Ishikawa (cell line): ENCODE data around the gene CLDND1.

Experiments used
- CEBPB ChIP-seq: IDR thresholded peaks from 2 replicates; pipeline ENCODE4 v1.6.1; 2012
- CREB1 ChIP-seq: IDR thresholded peaks from 2 replicates; pipeline ENCODE4 v1.6.1; 2012; ENCODE audit warnings: low read depth
- EGR1 ChIP-seq: IDR thresholded peaks from 2 replicates; pipeline ENCODE4 v1.6.1; 2012
- EP300 ChIP-seq: IDR thresholded peaks from 2 replicates; pipeline ENCODE4 v1.6.1; 2012; ENCODE audit warnings: borderline replicate concordance
- FOXM1 ChIP-seq: IDR thresholded peaks from 2 replicates; pipeline ENCODE4 v1.6.1; 2012; ENCODE audit warnings: low read depth, borderline replicate concordance
- NFIC ChIP-seq: IDR thresholded peaks from 2 replicates; pipeline ENCODE4 v1.6.1; 2012
- RAD21 ChIP-seq: IDR thresholded peaks from 2 replicates; pipeline ENCODE4 v1.6.1; 2012; ENCODE audit warnings: low read depth
- TAF1 ChIP-seq: IDR thresholded peaks from 2 replicates; pipeline ENCODE4 v1.6.1; 2012; ENCODE audit warnings: low read depth, mild to moderate bottlenecking
- TCF12 ChIP-seq: IDR thresholded peaks from 2 replicates; pipeline ENCODE4 v1.6.1; 2012; ENCODE audit warnings: low read depth
- TEAD4 ChIP-seq: IDR thresholded peaks from 2 replicates; pipeline ENCODE4 v1.6.1; 2012
- YY1 ChIP-seq: IDR thresholded peaks from 2 replicates; pipeline ENCODE4 v1.6.1; 2012; ENCODE audit warnings: low read depth
- ZBTB7A ChIP-seq: IDR thresholded peaks from 2 replicates; pipeline ENCODE4 v1.6.1; 2012; ENCODE audit warnings: low read depth
- TF ChIP-seq, protein P1 (sequence below): IDR thresholded peaks from 2 replicates; pipeline ENCODE4 v1.6.1; 2012
- TF ChIP-seq, protein P2 (sequence below): IDR thresholded peaks from 2 replicates; pipeline ENCODE4 v1.6.1; 2012
- TF ChIP-seq, protein P3 (sequence below): IDR thresholded peaks from 2 replicates; pipeline ENCODE4 v1.6.1; 2012; ENCODE audit warnings: low read depth, mild to moderate bottlenecking

Gene CLDND1

DNA sequence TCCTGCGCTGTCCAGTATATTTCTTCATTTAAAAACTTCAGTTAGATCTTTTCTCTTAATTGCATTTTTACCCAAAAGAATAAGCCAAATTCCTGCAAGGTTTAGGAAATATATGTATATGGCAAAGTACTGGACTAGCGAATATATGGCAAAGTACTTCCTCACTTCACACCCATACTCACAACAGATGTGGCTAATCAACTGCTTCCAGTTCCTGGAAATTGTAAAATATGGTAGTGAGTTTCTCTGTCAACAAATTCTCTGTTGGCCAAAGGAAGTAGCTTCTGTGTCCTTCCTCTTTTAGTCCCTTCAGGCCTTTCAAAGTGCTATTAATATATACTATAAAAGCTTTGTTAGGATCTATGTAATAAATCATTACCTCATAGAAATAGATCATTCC is 31.1 kb upstream of the CLDND1 start:
- TF ChIP-seq, protein P1, sequence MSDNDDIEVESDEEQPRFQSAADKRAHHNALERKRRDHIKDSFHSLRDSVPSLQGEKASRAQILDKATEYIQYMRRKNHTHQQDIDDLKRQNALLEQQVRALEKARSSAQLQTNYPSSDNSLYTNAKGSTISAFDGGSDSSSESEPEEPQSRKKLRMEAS: no peak
- TF ChIP-seq EP300: no peak
- no peak for TF ChIP-seq TCF12
- TF ChIP-seq FOXM1: no peak
- TF ChIP-seq EGR1: no peak
- TF ChIP-seq YY1: no peak
- TF ChIP-seq CEBPB: no peak
- no peak for TF ChIP-seq TAF1

DNA sequence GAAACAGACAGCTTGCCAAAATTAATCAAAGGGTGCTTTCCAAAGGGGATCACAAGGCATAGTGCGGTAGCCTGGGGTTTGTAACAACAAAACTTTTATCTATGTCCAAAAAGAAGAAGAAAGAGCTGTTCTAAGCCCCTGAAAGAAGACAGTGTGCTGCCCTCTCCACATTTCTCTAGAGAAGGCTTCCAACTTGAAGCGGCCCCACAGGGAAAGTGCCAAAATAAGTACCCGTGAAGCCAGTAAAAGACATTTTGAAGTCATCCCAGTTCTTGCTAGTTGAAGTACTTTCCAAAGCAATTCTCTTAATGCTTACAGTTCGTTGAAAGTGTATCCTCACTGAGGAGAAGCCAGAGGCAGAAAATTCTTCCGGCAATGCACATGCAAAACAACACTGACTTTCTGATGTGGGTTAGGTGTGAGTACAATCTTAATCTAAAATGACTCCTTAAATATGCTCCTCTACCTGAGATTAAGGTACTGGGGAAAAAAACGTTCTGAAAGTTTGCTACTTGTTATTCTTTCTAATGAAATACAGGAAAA is 30.4 kb upstream of the CLDND1 start:
- TF ChIP-seq TEAD4: no peak
- TF ChIP-seq, protein P2, sequence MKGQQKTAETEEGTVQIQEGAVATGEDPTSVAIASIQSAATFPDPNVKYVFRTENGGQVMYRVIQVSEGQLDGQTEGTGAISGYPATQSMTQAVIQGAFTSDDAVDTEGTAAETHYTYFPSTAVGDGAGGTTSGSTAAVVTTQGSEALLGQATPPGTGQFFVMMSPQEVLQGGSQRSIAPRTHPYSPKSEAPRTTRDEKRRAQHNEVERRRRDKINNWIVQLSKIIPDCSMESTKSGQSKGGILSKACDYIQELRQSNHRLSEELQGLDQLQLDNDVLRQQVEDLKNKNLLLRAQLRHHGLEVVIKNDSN: no peak
- no peak for TF ChIP-seq ZBTB7A
- TF ChIP-seq NFIC: no peak
- TF ChIP-seq, protein P1: no peak
- TF ChIP-seq CEBPB: no peak
- TF ChIP-seq, protein P3, sequence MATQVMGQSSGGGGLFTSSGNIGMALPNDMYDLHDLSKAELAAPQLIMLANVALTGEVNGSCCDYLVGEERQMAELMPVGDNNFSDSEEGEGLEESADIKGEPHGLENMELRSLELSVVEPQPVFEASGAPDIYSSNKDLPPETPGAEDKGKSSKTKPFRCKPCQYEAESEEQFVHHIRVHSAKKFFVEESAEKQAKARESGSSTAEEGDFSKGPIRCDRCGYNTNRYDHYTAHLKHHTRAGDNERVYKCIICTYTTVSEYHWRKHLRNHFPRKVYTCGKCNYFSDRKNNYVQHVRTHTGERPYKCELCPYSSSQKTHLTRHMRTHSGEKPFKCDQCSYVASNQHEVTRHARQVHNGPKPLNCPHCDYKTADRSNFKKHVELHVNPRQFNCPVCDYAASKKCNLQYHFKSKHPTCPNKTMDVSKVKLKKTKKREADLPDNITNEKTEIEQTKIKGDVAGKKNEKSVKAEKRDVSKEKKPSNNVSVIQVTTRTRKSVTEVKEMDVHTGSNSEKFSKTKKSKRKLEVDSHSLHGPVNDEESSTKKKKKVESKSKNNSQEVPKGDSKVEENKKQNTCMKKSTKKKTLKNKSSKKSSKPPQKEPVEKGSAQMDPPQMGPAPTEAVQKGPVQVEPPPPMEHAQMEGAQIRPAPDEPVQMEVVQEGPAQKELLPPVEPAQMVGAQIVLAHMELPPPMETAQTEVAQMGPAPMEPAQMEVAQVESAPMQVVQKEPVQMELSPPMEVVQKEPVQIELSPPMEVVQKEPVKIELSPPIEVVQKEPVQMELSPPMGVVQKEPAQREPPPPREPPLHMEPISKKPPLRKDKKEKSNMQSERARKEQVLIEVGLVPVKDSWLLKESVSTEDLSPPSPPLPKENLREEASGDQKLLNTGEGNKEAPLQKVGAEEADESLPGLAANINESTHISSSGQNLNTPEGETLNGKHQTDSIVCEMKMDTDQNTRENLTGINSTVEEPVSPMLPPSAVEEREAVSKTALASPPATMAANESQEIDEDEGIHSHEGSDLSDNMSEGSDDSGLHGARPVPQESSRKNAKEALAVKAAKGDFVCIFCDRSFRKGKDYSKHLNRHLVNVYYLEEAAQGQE: no peak
- no peak for TF ChIP-seq TAF1
- no peak for TF ChIP-seq RAD21
- TF ChIP-seq FOXM1: no peak
- TF ChIP-seq CREB1: no peak
- TF ChIP-seq EP300: no peak
- TF ChIP-seq EGR1: no peak
- TF ChIP-seq TCF12: no peak
- TF ChIP-seq YY1: no peak

DNA sequence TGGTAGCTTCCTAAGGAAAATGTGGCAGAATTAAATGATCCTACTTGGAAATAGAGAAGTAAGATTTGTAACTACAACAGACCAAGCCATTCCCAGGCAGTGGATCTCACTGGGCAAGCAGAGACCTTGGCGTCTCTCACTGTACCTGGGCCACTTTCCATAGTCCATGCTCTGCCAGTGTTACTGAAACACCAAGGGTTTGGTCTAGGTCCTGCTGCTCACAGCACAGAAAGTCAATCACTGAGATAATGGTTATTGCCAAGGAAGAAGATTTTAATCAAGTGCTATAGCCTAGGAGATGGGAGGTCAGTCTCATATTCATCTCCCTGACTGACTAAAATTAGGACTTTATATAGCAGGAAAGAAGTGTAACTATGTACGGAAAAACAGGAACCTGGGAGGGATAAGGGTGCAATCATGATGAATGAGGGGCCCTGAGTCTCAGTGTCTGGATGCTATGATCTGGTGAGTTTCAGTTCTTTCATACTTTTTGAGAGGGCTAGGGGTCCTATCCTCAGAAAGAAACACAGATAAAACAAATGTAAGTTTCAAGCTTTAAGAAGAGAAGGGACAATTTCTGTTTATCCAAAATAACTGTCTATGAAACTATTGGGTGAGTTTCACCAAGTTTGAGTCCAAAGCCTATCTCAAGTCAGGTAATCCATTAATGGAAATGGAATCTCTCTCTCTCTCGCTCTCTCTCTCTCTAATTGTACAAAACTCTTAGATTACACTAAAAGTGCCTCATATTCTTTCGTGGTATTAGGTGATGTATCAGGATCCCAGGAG is 29.7 kb upstream of the CLDND1 start:
- TF ChIP-seq FOXM1 (no peak), CREB1 (no peak), EGR1 (no peak), TAF1 (no peak), YY1 (no peak), EP300 (no peak), ZBTB7A (no peak)

DNA sequence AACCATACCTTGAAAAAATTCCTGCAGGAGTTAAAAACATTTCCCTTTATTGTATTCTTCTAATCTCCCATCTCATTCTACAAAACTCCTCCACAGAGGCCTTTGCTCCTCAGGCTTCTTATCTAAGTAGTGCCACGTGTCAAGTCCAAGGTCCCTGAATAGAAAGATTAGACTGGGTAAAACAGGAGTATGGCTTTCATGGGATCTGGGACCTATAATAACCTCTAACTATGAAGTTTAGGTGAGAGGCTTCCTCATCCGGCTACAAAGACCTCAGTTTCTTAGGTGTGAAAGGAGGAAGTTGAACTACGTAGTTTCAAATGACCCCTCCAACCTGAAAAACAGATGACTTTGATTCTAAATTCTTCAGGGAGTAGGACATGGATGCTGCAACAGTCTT is 29.1 kb upstream of the CLDND1 start:
- TF ChIP-seq TEAD4 (no peak), NFIC (no peak), RAD21 (no peak)

DNA sequence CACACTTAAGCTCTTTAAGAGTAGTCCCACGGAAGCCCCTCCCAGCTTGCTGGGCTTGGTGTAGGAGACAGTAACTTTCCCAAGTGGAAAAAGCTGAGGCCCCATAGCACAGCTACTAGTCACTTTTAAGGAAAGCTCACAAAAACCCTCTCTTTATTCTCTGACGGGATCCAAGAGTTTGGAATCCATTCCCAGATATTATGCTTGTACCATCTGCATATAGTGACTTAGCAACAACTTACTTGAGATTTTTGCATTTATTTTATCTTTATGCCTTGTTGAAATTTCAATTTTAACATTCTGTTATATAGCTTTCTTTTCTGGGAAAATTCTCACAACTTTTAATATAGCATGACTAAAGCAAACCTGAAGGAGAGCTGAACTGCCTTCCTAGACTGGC is 28.5 kb upstream of the CLDND1 start:
- TF ChIP-seq, protein P3: no peak
- TF ChIP-seq TEAD4 (no peak), NFIC (no peak)
- TF ChIP-seq, protein P1: no peak
- TF ChIP-seq, protein P2: no peak

DNA sequence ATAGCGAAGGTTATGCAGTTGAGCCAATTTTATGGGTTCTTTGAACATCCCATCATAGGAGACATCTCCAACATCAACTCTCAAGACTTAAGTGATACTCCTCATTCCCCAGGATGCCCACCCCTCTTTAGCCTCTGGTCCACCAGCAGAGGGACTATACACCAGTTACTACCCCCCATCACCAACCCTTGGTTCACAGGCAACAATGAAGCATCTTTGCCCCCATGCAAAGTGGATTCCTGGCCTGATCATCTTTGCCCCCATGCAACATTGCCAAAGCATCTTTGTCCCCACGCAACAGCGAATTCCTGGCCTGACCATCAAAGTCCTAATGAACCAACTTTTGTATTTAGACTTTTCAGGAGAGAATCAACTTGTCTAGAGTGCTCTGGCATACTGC is 28.1 kb upstream of the CLDND1 start:
- TF ChIP-seq, protein P3: no peak
- TF ChIP-seq CREB1 (no peak), EGR1 (no peak), FOXM1 (no peak), TEAD4 (no peak), CEBPB (no peak), YY1 (no peak), NFIC (no peak), TCF12 (no peak), ZBTB7A (no peak), TAF1 (no peak), EP300 (no peak), RAD21 (no peak)
- TF ChIP-seq, protein P2: no peak
- TF ChIP-seq, protein P1: no peak
